CD4-positive, alpha-beta T cell (primary cell): ENCODE results near the gene SLC6A3. TPM values are rescaled to one million over a fixed set of nuclear protein-coding genes. Genes with fewer than 3 reads are reported as not detected.

ENCODE experiments used
- ATAC-seq: fragments of 200-7000 bp; cut with Tn5 transposase; one replicate; pipeline ENCODE4 v1.10.0; 2022; ENCODE audit warnings: mild to moderate bottlenecking; ENCODE audit not compliant: poor library complexity
- CTCF ChIA-PET: fragments of 350-600 bp; sonication (Branson Sonifier 250); formaldehyde crosslinking; loops from one replicate; lab custom pipeline; 2021; ENCODE audit warnings: antibody characterized with exemption, inconsistent platforms; lab: Charles Lee
- POLR2A ChIA-PET: fragments of 350-600 bp; sonication (Branson Sonifier 250); formaldehyde crosslinking; loops from one replicate; lab custom pipeline; 2021; ENCODE audit warnings: antibody characterized with exemption, inconsistent platforms; lab: Charles Lee
- DNase-seq, 14 experiments: peaks; one replicate each; pipeline ENCODE4 v3.0.0-alpha.2; 2013 to 2020; ENCODE audit warnings: mixed read lengths in 2 of 14
- H3K27ac ChIP-seq, 2 donors: one replicate each; pipeline versions ENCODE4 v1.5.1 to v1.7.0; 2013; ENCODE audit warnings: low read length in 2 of 2, low read depth in 1 of 2, mild to moderate bottlenecking in 1 of 2
- H3K27me3 ChIP-seq, 2 experiments: 1 replicate in 1 of 2; 2 replicates in 1 of 2; pipeline versions ENCODE4 v1.6.1 to v1.7.0; 2013; ENCODE audit warnings: low read length in 2 of 2, control low read depth in 1 of 2, mild to moderate bottlenecking in 1 of 2, moderate library complexity in 1 of 2; ENCODE audit not compliant: insufficient read depth in 2 of 2, control insufficient read depth in 1 of 2
- H3K36me3 ChIP-seq: one replicate; pipeline ENCODE4 v1.6.1; 2013; ENCODE audit warnings: low read length, control low read depth; ENCODE audit not compliant: insufficient read depth
- H3K4me1 ChIP-seq: one replicate; pipeline ENCODE4 v1.6.1; 2013; ENCODE audit warnings: low read length, control low read depth; ENCODE audit not compliant: insufficient read depth
- H3K4me3 ChIP-seq: one replicate; pipeline ENCODE4 v1.5.1; 2013; ENCODE audit warnings: mild to moderate bottlenecking, low read length, moderate library complexity
- H3K9me3 ChIP-seq, 2 experiments: 1 replicate in 1 of 2; 2 replicates in 1 of 2; pipeline versions ENCODE4 v1.6.1 to v1.7.0; 2013; ENCODE audit warnings: low read length in 2 of 2, mild to moderate bottlenecking in 2 of 2, control low read depth in 1 of 2, moderate library complexity in 1 of 2; ENCODE audit not compliant: control insufficient read depth in 1 of 2, insufficient read depth in 1 of 2
- H3K27ac Mint-ChIP-seq: one replicate; pipeline ENCODE4 v1.8.0; 2020; ENCODE audit warnings: mixed read lengths
- H3K27me3 Mint-ChIP-seq: one replicate; pipeline ENCODE4 v1.8.0; 2021; ENCODE audit warnings: mixed read lengths
- H3K36me3 Mint-ChIP-seq: one replicate; pipeline ENCODE4 v1.8.0; 2021; ENCODE audit warnings: low read depth, mixed read lengths
- H3K4me1 Mint-ChIP-seq: one replicate; pipeline ENCODE4 v1.8.0; 2021; ENCODE audit warnings: low read depth, mixed read lengths
- H3K4me3 Mint-ChIP-seq: one replicate; pipeline ENCODE4 v1.8.0; 2020; ENCODE audit warnings: mild to moderate bottlenecking, mixed read lengths
- H3K9me3 Mint-ChIP-seq: one replicate; pipeline ENCODE4 v1.8.0; 2020; ENCODE audit warnings: mixed read lengths
- CTCF ChIP-seq: fragments of 200-600 bp; IDR thresholded peaks from one replicate; pipeline ENCODE4 v1.8.0; 2022; ENCODE audit warnings: antibody characterized with exemption, mild to moderate bottlenecking
- intact Hi-C, 2 experiments: fragments of 100-400 bp; cut with DNase I in 1 of 2; cut with micrococcal nuclease in 1 of 2; formaldehyde crosslinking; loops; one replicate each; pipeline versions ENCODE4 v1.15.1 to v1.9.0; 2023 to 2025; cut with DNase I, micrococcal nuclease
- total RNA-seq, 174 experiments: library from RNA in 2 of 174; stranded (reverse) in 2 of 174; gene quantifications; one replicate each; pipeline ENCODE4 v1.2.3 and lab custom pipeline; 2021 to 2026

The SLC6A3 gene
- total RNA-seq, 2 experiments from 2014 or later = 0.08 TPM; not detected in 1

- H3K36me3 Mint-ChIP-seq = peaks cover 37% of the 10 kb centered on the region
- no peaks in the 10 kb centered on the region for H3K27me3 ChIP-seq
- no peaks in the 10 kb centered on the region for H3K9me3 ChIP-seq
- peaks cover 6% of the 10 kb centered on the region for H3K4me1 ChIP-seq
- no peaks in the 10 kb centered on the region for H3K4me1 Mint-ChIP-seq
- no peak for TF ChIP-seq CTCF
- ATAC-seq = no peak
- no peaks in the 10 kb centered on the region for H3K27me3 Mint-ChIP-seq
- no peak overlapping the region for H3K27ac Mint-ChIP-seq
- H3K4me3 ChIP-seq = no peak overlapping the region
- no peaks in the 10 kb centered on the region for H3K9me3 Mint-ChIP-seq
- DNase-seq = no peak
- intact Hi-C loops = no loop called here
- no peak overlapping the region for H3K4me3 Mint-ChIP-seq
- H3K36me3 ChIP-seq = peaks cover 40% of the 10 kb centered on the region
- ChIA-PET CTCF (no interaction called here), POLR2A (interaction anchor here (0.7 kb wide), 1 partner anchor 19 kb away, joined by 3 read pairs; no protein-coding TSS in a partner anchor)
- no peak overlapping the region for H3K27ac ChIP-seq
Measured at GRCh38 chr5:1483064-1483463, 37.8 kb upstream of the SLC6A3 start.

GRCh38 chr5:1481959-1482331, 36.7 kb upstream of the SLC6A3 start:
- no peak overlapping the region for H3K4me3 ChIP-seq
- peaks cover 44% of the 10 kb centered on the region for H3K36me3 ChIP-seq
- Mint-ChIP-seq H3K27ac (no peak overlapping the region), H3K27me3 (no peaks in the 10 kb centered on the region), H3K9me3 (no peaks in the 10 kb centered on the region), H3K36me3 (peaks cover 34% of the 10 kb centered on the region), H3K4me3 (no peak overlapping the region), H3K4me1 (no peaks in the 10 kb centered on the region)
- no peaks in the 10 kb centered on the region for H3K27me3 ChIP-seq
- intact Hi-C loops = no loop called here
- DNase-seq = no peak
- no peak for ATAC-seq
- H3K27ac ChIP-seq = no peak overlapping the region
- no peak for TF ChIP-seq CTCF
- H3K9me3 ChIP-seq = no peaks in the 10 kb centered on the region
- peaks cover 6% of the 10 kb centered on the region for H3K4me1 ChIP-seq
- CTCF ChIA-PET = no interaction called here
- POLR2A ChIA-PET = no interaction called here

- intact Hi-C loops = no loop called here
- Histone ChIP-seq H3K9me3 (no peaks in the 10 kb centered on the region), H3K27me3 (no peaks in the 10 kb centered on the region), H3K36me3 (peaks cover 46% of the 10 kb centered on the region), H3K27ac (no peak overlapping the region), H3K4me3 (no peak overlapping the region), H3K4me1 (peaks cover 6% of the 10 kb centered on the region)
- ATAC-seq = no peak
- no peaks in the 10 kb centered on the region for H3K4me1 Mint-ChIP-seq
- H3K27me3 Mint-ChIP-seq = no peaks in the 10 kb centered on the region
- H3K9me3 Mint-ChIP-seq = no peaks in the 10 kb centered on the region
- no peak for TF ChIP-seq CTCF
- DNase-seq = no peak
- peaks cover 39% of the 10 kb centered on the region for H3K36me3 Mint-ChIP-seq
- H3K27ac Mint-ChIP-seq = no peak overlapping the region
- ChIA-PET CTCF (no interaction called here), POLR2A (no interaction called here)
- H3K4me3 Mint-ChIP-seq = no peak overlapping the region
Measured at GRCh38 chr5:1481266-1481958, 36.2 kb upstream of the SLC6A3 start.
